Left forelimb (tissue), 1 donor: ENCODE measurements around the gene GOPC.
"Not testable (repeated sequence)": the region's sequence is repeated elsewhere in the genome, so short reads cannot be mapped to it uniquely, and the experiment has no call there.

Experiments
- DNase-seq: peaks from one replicate; pipeline ENCODE4 v3.0.0-alpha.2; 2018; ENCODE audit warnings: low spot score

The GOPC gene

DNA sequence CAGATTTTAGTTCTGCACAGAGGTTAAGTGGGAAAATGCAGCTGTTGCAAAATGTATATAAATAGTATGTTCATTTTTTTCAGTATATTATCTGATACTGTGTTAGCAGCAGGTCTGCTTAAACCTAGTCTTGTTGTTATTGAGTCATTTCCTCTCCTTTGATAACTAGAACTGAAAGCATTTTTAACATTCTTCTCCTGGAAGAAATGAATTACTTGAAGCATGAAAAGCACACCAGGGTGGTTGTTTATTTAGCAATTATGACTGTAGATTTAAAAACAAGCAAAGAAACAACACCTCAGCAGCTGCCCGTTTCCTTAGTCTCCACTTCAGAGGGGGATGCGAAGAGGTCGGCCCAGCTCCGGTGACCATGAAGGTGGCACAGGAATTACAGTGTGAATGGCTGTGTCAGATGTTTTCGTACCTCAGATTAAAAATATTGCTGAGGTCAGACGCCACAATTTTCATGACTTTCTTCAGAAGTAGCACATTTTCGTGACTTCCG, 53.5 kb downstream of the GOPC start:
- no peak for DNase-seq

DNA sequence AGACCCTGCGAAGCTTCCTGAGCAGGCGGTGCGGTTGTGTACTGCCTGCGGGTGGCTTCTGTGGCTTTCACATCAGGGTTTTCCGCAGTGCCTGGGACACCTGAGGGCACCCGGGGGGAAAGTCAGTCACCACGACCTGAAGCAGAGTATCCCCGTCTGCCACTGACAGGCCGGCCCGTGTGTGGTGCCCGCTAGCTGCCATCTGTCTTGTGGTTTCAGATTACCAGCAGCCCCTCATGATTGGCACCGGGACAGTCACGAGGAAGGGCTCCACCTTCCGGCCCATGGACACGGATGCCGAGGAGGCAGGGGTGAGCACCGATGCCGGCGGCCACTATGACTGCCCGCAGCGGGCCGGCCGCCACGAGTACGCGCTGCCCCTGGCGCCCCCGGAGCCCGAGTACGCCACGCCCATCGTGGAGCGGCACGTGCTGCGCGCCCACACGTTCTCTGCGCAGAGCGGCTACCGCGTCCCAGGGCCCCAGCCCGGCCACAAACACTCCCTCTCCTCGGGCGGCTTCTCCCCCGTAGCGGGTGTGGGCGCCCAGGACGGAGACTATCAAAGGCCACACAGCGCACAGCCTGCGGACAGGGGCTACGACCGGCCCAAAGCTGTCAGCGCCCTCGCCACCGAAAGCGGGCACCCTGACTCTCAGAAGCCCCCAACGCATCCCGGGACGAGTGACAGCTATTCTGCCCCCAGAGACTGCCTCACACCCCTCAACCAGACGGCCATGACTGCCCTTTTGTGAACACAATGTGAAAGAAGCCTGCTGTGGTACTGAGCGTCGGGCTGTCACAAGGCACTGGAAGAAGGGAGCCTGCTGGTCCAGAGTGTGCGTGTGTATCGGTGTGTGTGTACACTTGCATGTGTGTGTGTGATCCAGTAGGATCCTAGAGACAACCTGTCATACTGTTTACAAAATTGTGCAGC, 54.4 kb downstream of the GOPC start:
- DNase-seq, result peak; percentile 79

DNA sequence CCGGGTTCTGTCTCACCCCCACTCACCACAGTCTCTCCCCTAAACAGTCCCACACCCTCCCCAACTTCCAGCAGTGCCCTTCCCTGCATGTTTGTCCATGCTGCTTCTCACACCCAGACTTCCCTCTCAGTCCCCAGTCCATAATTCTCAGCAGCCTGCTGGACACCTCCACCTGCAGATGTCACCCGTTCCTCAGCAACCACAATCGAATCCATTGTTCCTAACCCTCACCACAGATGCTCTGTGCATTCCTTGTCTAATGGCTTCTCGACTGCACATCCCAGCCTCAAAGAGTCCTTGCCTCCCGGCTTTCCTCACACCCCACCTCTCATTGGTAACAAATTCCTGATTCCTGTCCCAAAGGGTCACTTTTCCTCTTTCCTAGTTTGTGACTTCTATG, 55.6 kb downstream of the GOPC start:
- DNase-seq, result no peak

DNA sequence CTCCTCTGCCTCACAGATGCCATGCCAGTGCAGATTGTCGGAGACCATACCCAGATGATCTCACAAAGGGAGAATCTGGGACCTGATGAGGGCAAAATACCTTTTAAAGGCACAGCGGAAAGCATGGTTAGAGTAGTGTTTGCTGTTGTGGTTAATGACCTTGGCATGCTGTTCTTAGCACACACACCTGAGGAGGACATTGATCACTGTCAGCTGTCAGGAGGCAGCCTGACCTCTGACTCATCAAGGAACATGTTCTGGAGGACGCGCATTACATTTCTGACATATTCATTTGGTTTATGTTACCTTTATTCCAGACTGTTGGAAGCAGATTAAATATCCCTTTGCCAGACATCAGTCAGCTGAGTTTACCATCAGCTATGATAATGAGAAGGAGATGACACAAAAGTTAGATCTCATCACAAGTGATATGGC, 57.1 kb downstream of the GOPC start:
- no peak for DNase-seq

DNA sequence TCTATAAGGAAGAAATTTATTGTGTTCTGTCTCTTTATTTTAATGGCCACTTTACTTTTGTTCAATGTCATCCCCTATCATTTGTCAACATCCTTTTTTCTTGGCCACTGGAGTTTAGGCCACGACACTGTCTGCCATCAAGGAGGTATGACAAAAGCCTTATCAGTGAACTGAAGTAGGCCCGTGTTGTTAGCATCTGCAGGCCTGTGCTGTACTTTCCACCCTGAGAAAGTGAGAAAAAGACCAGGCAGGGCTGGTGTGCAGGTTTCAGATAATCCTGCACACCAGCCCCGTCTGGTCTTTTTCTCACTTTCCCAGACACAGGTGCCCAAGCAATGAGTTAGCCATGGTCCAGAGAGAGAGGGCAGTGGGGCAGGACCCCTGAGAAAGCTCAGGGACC, 57.6 kb downstream of the GOPC start:
- no peak for DNase-seq

DNA sequence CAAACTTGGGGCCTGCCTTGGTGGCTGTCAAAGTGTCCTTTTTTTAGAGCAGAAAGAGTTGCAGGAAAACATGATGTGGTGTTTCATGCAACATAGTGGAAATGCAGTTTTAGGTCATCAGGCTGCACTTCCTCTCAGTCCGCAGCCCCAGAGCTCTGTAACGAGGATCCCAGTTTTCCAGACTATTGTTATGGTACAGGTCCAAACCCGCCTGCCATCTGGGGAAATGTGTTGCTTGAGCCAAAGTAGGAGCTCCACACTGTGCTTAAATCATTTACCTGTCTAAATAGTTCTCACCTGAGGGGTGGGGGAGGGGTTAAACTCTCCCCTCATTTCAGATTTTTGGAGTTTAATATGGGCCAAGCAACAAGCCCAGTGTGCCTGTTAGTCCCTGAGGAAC, 59.8 kb downstream of the GOPC start:
- DNase-seq, result no peak

DNA sequence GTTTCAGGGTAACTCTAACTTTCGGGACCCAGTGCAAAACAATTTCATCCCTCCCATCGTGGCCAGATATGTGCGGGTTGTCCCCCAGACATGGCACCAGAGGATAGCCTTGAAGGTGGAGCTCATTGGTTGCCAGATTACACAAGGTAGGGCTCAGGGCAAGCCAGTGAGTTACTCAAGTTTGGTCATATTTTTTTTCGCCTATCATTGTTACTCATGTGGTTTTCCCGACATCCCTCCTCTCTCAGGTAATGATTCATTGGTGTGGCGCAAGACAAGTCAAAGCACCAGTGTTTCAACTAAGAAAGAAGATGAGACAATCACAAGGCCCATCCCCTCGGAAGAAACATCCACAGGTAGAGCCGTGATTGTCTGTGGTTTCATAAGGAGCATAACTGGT, 61.6 kb downstream of the GOPC start:
- DNase-seq, result no peak

DNA sequence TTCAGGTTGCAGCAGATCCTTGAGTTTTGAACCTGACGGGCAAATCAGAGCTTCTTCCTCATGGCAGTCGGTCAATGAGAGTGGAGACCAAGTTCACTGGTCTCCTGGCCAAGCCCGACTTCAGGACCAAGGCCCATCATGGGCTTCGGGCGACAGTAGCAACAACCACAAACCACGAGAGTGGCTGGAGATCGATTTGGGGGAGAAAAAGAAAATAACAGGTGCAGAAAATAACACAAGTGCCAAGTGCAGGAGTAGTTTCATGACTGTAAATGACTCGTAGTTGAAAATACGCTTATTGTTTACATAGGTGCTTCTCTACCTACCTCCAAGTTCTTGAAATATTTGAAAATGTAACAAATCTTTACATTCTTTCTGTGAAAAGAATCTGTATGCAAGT, 63.7 kb downstream of the GOPC start:
- no peak for DNase-seq

DNA sequence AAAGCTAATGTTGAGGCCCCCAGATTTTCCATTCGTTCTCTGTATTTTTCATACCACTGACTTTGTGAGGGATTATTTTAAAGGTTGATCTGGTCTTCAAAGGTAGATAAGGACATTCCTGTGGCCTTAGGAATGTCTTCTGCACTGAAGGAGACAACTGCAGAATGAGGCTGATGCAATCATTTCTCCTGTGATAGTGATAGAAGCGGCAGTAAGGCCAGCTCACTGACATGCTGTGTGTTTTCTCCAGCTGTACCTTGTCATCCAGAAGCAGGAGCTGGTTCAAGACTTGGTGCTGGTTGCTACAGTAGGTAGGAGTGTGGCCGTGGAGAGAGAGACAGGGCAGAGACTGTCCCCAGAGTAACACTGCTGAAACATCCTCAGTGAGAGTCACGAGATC, 66.0 kb downstream of the GOPC start:
- no peak for DNase-seq

DNA sequence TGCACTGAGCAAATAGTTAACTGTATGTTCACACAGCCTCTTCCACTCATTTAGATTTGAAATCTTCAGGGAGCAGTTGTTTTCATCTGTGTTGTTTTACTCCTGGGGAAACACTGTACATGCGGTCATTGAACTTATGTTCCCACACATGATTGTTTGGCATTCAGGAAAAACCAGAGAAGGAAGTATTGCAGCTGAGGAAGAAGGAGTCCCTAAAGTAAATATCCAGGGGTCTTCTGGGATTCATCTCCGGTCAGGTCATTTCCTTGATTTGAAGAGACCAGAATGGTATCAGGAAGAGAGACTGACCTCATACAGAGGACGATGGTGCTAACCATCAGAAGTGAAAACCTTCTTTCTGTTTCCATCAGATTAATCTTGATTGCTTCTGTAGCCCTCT, 67.3 kb downstream of the GOPC start:
- DNase-seq, result no peak

DNA sequence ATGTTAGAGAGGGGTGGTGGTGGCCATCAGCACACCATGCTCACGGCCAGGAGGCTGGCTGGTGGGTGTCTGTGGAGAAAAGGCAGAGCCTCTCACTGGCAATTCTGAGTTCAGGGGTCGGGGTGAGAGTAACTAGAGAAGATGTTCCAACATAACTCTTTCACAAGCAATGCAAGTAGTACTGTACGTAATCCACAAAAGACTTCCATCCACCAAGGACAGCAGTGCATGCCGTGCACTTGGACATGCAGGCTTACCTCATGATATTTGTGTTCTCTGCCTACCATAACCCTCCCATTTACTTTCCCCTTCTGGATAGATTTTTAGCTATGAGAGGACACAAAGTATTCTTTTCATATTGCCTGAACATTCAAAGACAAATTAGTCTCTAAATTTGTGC, 68.5 kb downstream of the GOPC start:
- DNase-seq, result no peak

DNA sequence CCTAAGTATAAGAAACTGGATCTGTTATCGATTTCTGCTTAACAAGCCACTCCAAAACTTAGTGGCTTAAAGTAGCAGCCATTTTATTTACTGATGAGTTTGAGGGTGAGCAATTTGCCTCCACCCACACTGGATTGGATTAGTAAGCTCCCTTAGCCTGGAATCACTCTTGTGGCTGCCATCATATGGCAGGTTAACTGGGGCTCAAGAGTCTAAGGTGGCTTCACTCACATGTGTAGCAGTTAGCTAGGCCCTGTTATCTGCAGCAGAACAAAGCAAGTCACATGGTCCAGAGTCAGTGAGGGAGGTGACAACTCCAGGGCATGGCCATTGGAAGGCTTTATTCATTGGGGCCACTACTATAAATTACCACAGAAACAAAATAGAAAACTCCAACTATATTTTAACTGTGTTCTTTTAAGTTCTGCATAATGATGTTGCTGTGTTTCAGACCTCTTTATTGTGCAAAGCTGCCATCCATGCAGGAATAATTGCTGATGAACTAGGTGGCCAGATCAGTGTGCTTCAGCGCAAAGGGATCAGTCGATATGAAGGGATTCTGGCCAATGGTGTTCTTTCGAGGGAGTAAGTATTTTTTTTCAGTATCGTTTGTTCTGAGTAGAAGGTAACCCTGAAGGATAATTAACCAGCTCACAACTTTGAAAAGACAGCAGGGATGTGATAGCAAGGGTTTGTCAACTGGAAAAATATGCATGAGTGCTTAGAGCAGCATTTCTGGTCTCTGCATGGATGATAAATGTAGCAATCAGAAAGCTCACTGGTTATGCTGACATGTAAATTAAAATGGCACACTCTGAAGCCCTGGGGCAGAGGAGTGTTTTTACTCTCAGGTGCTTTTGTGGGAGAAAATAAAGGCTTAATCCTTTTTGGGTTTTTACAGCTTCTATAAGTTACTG, 70.2 kb downstream of the GOPC start:
- DNase-seq, result no peak

DNA sequence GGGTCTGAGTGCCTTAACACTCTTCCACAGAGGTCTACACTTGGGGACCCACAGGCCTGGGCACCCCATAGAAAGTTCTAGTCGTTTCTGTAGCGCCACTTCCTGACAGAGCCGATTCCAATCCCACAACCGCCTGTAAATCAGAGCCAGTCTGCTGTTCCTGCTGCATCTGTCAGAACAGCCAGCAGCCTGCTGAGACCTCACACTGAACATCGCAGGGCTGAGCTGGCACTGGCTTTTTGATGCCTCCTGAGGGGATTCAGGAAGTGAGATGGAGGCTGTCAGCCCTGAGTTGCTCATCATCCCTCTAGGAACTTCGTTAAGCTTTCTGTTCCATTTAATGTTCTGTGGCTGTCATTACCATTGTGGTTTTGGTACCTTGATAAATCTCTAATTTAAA, 71.0 kb downstream of the GOPC start:
- DNase-seq, result no peak

DNA sequence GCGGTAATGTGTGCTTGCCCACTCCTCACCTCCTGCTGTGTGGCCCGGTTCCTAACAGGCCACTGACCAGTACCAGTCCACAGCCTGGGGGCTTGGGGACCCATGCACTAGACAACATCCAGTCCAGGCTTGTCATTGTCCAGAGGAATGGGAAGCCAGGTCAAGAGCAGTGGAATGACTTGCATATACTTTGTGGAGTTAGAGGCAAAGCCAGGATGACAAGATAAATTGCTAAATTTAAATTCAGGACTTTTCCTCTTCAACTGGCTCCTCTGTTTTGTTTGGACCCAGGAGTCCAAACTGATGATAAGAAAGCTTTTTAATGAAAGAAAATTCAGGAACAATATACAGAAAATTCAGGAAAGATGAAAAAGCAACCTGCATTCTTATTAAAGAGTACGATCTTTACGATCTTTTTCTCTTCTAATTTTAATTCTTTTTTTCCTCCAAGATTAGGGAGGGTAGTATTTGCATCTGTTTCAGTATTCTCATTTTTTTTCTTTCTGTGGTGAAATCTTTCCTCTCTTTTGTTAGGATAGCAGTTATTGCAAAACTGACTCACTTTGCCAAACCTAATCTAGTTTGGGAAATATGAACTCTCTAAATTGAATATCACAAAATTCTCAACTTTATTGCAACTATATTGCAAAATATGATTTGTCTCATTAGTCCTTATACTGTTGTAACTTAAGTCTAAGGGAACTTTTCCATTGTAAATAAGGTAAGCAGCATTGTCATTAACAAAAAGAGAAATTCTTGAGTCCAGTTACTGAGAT, 71.7 kb downstream of the GOPC start:
- no peak for DNase-seq

DNA sequence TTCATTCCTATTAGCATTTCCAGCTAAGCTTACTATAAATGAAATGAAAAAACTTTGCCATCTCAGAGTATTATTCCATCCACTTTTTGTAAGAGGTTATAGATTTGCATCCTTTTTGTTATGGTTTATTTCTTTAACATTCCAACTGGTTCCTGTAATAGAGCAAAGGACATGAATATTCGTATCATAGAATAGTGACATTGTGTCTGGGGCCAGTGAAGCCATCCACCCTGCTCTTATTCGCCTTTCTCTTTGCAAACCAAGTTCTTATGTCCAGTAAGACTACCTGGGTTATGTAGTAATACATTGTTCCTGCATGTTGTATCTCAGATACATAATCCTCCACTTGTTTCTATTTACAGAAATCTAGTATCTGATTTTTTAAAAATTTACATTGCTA, 76.7 kb downstream of the GOPC start:
- DNase-seq, result no peak

DNA sequence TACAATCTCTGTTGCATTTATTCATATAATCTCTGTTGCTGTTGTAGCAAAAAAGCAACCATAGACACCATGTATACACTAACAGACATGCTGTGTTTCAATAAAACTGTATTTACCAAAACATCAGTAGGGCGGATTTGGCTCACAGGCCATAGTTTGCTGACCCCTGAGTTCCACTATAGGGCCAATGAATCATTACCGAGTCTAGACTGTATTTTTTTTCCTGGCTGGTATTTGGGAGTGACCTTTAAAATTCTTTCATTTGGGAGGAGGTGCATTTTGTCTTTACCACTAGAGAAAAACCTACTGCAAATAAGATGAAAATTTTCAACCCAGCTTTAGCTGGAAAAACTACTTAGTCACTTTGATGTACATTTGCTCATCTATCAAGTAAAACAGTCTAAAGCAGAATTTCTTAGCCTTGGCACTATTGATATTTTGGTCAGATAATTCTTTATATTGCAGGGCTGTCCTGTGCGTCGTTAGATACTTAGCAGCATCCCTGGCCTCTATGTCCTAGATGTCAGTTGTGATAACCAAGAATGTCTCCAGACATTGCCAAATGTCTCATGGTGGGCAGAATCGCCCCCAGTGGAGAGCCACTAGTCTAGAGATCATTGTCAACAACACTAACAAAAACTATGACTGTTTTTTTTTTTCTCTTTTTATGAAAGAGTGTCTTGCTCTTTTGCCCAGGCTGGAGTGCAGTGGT, 80.4 kb downstream of the GOPC start:
- no peak for DNase-seq

DNA sequence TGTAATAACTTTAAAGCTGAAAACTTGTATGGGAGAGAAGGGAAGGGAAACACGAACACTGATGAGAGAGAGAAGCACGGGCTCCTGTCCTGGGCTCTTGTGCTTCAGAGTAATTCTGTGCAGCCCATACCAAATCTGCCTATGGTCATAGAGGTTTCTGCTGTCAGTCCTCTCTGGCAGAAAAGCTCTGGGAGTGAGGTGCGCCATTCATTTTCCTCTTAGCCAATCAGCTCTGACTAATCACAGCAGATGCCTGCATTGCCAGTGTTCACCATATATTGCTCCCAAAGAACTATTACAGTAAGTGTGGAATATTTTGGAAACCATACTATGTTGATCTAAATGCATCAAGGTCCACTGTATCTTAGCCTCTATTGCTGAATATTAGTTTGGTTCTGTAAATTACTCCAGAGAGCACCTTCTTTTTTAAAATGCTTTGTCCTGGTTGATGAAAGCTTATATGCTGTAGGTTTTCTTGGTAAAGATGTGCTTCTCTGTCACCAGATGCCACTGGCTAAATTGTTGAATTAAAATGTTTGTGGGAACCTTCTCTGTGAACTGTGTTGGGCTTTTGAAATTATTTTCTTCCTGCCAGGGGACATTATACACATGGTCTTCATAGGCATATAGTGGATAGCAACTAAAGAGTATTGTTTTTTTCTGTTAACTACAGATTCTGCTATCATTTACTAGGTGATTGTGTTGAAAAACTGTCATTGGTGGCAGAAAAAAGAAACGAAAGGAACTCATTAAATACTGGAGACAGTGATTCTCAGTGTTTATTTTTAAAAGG, 81.5 kb downstream of the GOPC start:
- DNase-seq, result no peak

DNA sequence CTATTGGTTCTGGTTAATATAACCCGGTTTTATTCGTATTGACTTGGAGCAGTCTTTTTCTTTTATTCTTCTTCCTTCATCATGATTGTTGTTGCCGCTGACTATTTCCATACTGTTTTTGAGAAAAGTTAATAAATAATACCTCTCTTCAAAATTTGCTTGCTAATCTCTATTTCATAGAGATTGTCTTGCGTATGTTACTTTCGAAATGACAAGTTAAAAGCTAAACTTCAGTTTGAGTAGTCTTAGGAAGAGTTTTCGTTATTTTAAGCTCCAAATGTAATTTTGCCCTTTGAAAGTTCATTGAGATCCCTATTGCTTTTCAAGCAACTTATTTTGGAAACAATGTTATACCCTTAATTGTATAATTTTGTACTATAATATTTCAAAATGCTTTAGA, 83.4 kb downstream of the GOPC start:
- no peak for DNase-seq

DNA sequence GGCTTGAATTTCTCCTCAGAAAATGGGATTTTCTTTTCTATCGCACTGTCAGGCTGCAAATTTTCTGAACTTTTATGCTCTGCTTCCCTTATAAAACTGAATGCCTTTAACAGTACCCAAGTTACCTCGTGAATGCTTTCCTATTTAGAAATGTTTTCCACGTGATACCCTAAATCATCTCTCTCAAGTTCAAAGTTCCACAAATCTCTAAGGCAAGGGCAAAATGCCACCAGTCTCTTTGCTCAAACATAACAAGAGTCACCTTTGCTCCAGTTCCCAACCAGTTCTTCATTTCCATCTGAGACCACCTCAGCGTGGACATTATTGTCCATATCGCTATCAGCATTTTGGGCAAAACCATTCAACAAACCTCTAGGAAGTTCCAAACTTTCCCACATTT, 84.3 kb downstream of the GOPC start:
- not testable (repeated sequence) for DNase-seq

DNA sequence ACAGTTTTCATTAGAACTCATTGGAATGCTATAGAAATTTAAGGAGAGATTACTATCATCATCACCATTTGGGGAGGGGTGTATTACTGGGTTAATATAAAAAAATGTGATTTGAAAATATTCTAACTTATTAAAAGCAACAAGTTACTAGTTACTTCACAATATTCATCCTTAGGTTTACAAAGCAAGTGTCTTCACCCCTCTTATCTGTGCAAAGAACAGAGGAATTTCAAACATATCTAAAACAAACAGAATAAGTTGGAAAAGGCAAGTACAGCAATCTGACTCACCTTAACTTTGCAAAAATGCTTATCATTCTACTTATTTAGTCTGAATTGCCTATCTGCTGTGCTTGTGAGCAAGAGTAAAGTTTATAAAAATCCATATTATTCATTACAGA, 87.0 kb downstream of the GOPC start:
- DNase-seq, result no peak

DNA sequence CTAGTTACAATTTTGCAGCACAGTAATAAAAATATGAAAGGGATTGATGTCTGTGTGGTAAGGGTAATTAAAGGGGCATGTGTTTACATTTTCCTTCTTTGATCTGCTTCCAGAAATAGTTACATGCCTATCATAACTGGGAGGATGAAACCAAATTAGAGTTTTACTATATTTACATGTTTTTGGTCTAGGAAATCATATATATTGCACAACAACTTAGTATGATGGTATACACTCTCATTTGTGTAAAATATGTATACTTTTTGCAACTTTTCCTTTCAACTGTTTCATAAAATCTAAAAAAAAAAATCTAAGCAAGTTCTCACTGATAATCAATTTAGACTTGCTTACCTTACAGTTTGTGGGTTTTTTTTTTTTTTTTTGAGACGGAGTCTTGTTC, 87.7 kb downstream of the GOPC start:
- DNase-seq, result no peak
